GM19452 (cell line): ENCODE results near the gene USP2.
"Not testable (repeated sequence)": the region's sequence is repeated elsewhere in the genome, so short reads cannot be mapped to it uniquely, and the experiment has no call there.

Experiments
- ATAC-seq: cut with Tn5 transposase; IDR thresholded peaks from one replicate; pipeline ENCODE4 v1.9.1; 2021; ENCODE audit not compliant: unreplicated experiment

Gene USP2

GRCh38 chr11:119414321-119414720 lies 32.8 kb upstream of the USP2 start:
- no peak for ATAC-seq

- no peak for ATAC-seq
Observed at GRCh38 chr11:119412072-119412471, 30.6 kb upstream of the USP2 start.

- ATAC-seq, result no peak
Observed at GRCh38 chr11:119410501-119410900, 29.0 kb upstream of the USP2 start.

GRCh38 chr11:119409731-119410130 lies 28.2 kb upstream of the USP2 start:
- ATAC-seq, result no peak

- ATAC-seq, result no peak
Observed at GRCh38 chr11:119406005-119406404, 24.5 kb upstream of the USP2 start.

- not testable (repeated sequence) for ATAC-seq
Observed at GRCh38 chr11:119405448-119405847, 24.0 kb upstream of the USP2 start.

- no peak for ATAC-seq
Observed at GRCh38 chr11:119404872-119405271, 23.4 kb upstream of the USP2 start.

- ATAC-seq, result no peak
Observed at GRCh38 chr11:119403021-119403420, 21.5 kb upstream of the USP2 start.

GRCh38 chr11:119402470-119402869 lies 21.0 kb upstream of the USP2 start:
- no peak for ATAC-seq

GRCh38 chr11:119400860-119401259 lies 19.4 kb upstream of the USP2 start:
- ATAC-seq, result no peak

GRCh38 chr11:119397740-119398139 lies 16.2 kb upstream of the USP2 start:
- ATAC-seq, result no peak

GRCh38 chr11:119396835-119397234 lies 15.3 kb upstream of the USP2 start:
- no peak for ATAC-seq

GRCh38 chr11:119391275-119391674 lies 9.8 kb upstream of the USP2 start:
- ATAC-seq, result no peak

GRCh38 chr11:119389611-119390254 lies 8.2 kb upstream of the USP2 start:
- ATAC-seq, result no peak

GRCh38 chr11:119388103-119388502 lies 6.6 kb upstream of the USP2 start:
- ATAC-seq, result no peak

- ATAC-seq, result no peak
Observed at GRCh38 chr11:119384332-119384731, 2.8 kb upstream of the USP2 start.

- ATAC-seq, result not testable (repeated sequence)
Observed at GRCh38 chr11:119382513-119382912, 1.0 kb upstream of the USP2 start.

GRCh38 chr11:119382101-119382500 lies 611 bp upstream of the USP2 start:
- no peak for ATAC-seq

GRCh38 chr11:119380827-119381180 lies 686 bp downstream of the USP2 start:
- ATAC-seq, result no peak

- ATAC-seq, result no peak
Observed at GRCh38 chr11:119380160-119380826, 1.2 kb downstream of the USP2 start.

GRCh38 chr11:119378851-119379465 lies 2.5 kb downstream of the USP2 start:
- ATAC-seq, result no peak

- no peak for ATAC-seq
Observed at GRCh38 chr11:119377961-119378667, 3.4 kb downstream of the USP2 start.
